Ascending aorta (tissue), 2 donors: ENCODE measurements around the gene CD180. TPM values are rescaled to one million over a fixed set of nuclear protein-coding genes. Genes with fewer than 3 reads are reported as not detected.

Experiments used
- DNase-seq, 2 donors: peaks; one replicate each; pipeline ENCODE4 v3.0.0-alpha.2; 2019; ENCODE audit warnings: low spot score in 2 of 2
- H3K27ac ChIP-seq, 2 donors: fragments of 200-600 bp; sonication (generic); one replicate each; pipeline ENCODE4 v1.5.1; 2016 to 2017; ENCODE audit warnings: mild to moderate bottlenecking in 1 of 2
- H3K27me3 ChIP-seq: fragments of 200-600 bp; sonication (generic); one replicate; pipeline ENCODE4 v1.5.1; 2017
- H3K36me3 ChIP-seq, 2 donors: fragments of 200-600 bp; sonication (generic); one replicate each; pipeline ENCODE4 v1.5.1; 2016
- H3K4me1 ChIP-seq, 2 donors: fragments of 200-600 bp; sonication (generic); one replicate each; pipeline ENCODE4 v1.5.1; 2016 to 2017; ENCODE audit warnings: mild to moderate bottlenecking in 1 of 2
- H3K4me3 ChIP-seq, 2 donors: fragments of 200-600 bp; sonication (generic); one replicate each; pipeline ENCODE4 v1.5.1; 2016 to 2017; ENCODE audit warnings: mild to moderate bottlenecking in 1 of 2
- H3K9me3 ChIP-seq, 2 donors: fragments of 200-600 bp; sonication (generic); one replicate each; pipeline ENCODE4 v1.5.1; 2016
- CTCF ChIP-seq, 3 experiments: fragments of 200-600 bp in 2 of 3; fragments of 450-650 bp in 1 of 3; sonication (generic) in 2 of 3; IDR thresholded peaks; one replicate each; pipeline ENCODE4 v1.5.1; 2016 to 2019; ENCODE audit warnings: antibody characterized with exemption in 3 of 3, mild to moderate bottlenecking in 1 of 3, moderate library complexity in 1 of 3
- intact Hi-C: fragments of 100-400 bp; cut with DNase I; formaldehyde crosslinking; loops from one replicate; pipeline ENCODE4 v1.15.1; 2023
- total RNA-seq: library from RNA; depleted of rRNA; stranded (reverse); fragments of >200 nt; gene quantifications from one replicate; pipeline ENCODE4 v1.1.0, GENCODE V29; 2016

CD180 gene
- total RNA-seq, 1 donor from 2014 or later: 2.3 TPM

- intact Hi-C loops: no loop called here
- Histone ChIP-seq H3K4me3 (no peak overlapping the region), H3K4me1 (peaks cover 0 to 5% of the 10 kb centered on the region in 2 donors), H3K27me3 (no peaks in the 10 kb centered on the region), H3K27ac (no peak overlapping the region), H3K9me3 (no peaks in the 10 kb centered on the region), H3K36me3 (no peaks in the 10 kb centered on the region)
- no peak for TF ChIP-seq CTCF (IDR thresholded peaks at IDR 0.05)
- DNase-seq: no peak
These were observed 4.4 kb upstream of the CD180 start for GRCh38 chr5:67200809-67201562.

GRCh38 chr5:67199859-67200258, 3.3 kb upstream of the CD180 start:
- TF ChIP-seq CTCF (IDR thresholded peaks at IDR 0.05): no peak
- Histone ChIP-seq H3K27me3 (no peaks in the 10 kb centered on the region), H3K36me3 (no peaks in the 10 kb centered on the region), H3K4me3 (no peak overlapping the region), H3K27ac (no peak overlapping the region), H3K9me3 (no peaks in the 10 kb centered on the region), H3K4me1 (peaks cover 0 to 5% of the 10 kb centered on the region in 2 donors)
- DNase-seq: no peak
- intact Hi-C loops: no loop called here

GRCh38 chr5:67198917-67199316, 2.3 kb upstream of the CD180 start:
- Histone ChIP-seq H3K27ac (no peak overlapping the region), H3K36me3 (no peaks in the 10 kb centered on the region), H3K4me3 (no peak overlapping the region), H3K4me1 (peaks cover 0 to 5% of the 10 kb centered on the region in 2 donors), H3K9me3 (no peaks in the 10 kb centered on the region), H3K27me3 (no peaks in the 10 kb centered on the region)
- DNase-seq: no peak
- intact Hi-C loops: no loop called here
- no peak for TF ChIP-seq CTCF (IDR thresholded peaks at IDR 0.05)

GRCh38 chr5:67197536-67197935, 937 bp upstream of the CD180 start:
- H3K27ac ChIP-seq: no peak overlapping the region
- TF ChIP-seq CTCF (IDR thresholded peaks at IDR 0.05): no peak
- H3K9me3 ChIP-seq: no peaks in the 10 kb centered on the region
- intact Hi-C loops: no loop called here
- H3K36me3 ChIP-seq: no peaks in the 10 kb centered on the region
- no peaks in the 10 kb centered on the region for H3K27me3 ChIP-seq
- H3K4me3 ChIP-seq: no peak overlapping the region
- DNase-seq: no peak
- H3K4me1 ChIP-seq: no peaks in the 10 kb centered on the region

GRCh38 chr5:67195406-67196275, 958 bp downstream of the CD180 start:
- Histone ChIP-seq H3K36me3 (no peaks in the 10 kb centered on the region), H3K4me3 (no peak overlapping the region), H3K27ac (no peak overlapping the region), H3K27me3 (no peaks in the 10 kb centered on the region), H3K9me3 (no peaks in the 10 kb centered on the region), H3K4me1 (no peaks in the 10 kb centered on the region)
- intact Hi-C loops: no loop called here
- DNase-seq: no peak
- TF ChIP-seq CTCF (IDR thresholded peaks at IDR 0.05): no peak
